ENCODE results near the gene ALDH1L1. TPM values are rescaled to one million over a fixed set of nuclear protein-coding genes. Genes with fewer than 3 reads are reported as not detected.
"Not testable (repeated sequence)": the region's sequence is repeated elsewhere in the genome, so short reads cannot be mapped to it uniquely, and the experiment has no call there.

Gene ALDH1L1
- total and polyA plus RNA-seq, 2 of the 13 experiments (the other 11 are each of a cell fraction or from before 2014, with no cell fraction given): 11.2 to 28.7 TPM

GRCh38 chr3:126096274-126096673 is 84.1 kb downstream of the ALDH1L1 start:
- H3K4me3 ChIP-seq (replicated peaks in 1 of 3; ENCODE audit: insufficient read depth in 1 of 3, low read depth in 2 of 3, low read length in 3 of 3); H3K4me2 ChIP-seq (ENCODE audit: low read depth, low read length); H3K27ac ChIP-seq (ENCODE audit: extremely low read length, insufficient read depth, low read length); ATAC-seq; H2AFZ ChIP-seq (ENCODE audit: low read length); H3K79me2 ChIP-seq (ENCODE audit: insufficient read depth, low read length); in situ Hi-C loops (cut with HindIII; ENCODE audit: extremely low pct_ligation_motif_present, low pct_unique_long_range_greater_than_20kb); H3K27me3 ChIP-seq (ENCODE audit: control insufficient read depth in 1 of 2, insufficient read depth in 2 of 2, low read length in 2 of 2); H3K9ac ChIP-seq (ENCODE audit: insufficient read depth, low read depth, low read length); CTCF ChIA-PET (ENCODE audit: low intra/inter-chr PET ratio, low total read pairs); DNase-seq (ENCODE audit: low spot score); H4K20me1 ChIP-seq (ENCODE audit: insufficient read depth, low read length); H3K36me3 ChIP-seq (replicated peaks in 1 of 2; ENCODE audit: control insufficient read depth in 1 of 2, insufficient read depth in 2 of 2, low read length in 2 of 2); BruUV-seq (replicated peaks); H3K4me1 ChIP-seq (ENCODE audit: insufficient read depth, low read length); intact Hi-C loops (cut with micrococcal nuclease; ENCODE audit: unreplicated experiment); FAIRE-seq: not testable (repeated sequence)
- TF ChIP-seq ZNF816 (CRISPR knock-in tag; IDR thresholded peaks at IDR 0.05; ENCODE audit: borderline replicate concordance): peak; percentile 92
- WGBS (ENCODE audit: low lambda C conversion rate): 25% methylated on average over 5 of the region's 6 CpGs
- POLR2A ChIA-PET: interaction anchor here (1.1 kb wide), 1 partner anchor 12 kb away, joined by 4 read pairs; the partner anchor contains the start of gene SLC41A3
- H3K9me3 ChIP-seq (ENCODE audit: low read length): peaks cover 13% of the 10 kb centered on the region; the same call in 1 of the 2 replicates

GRCh38 chr3:126092128-126092527 is 88.3 kb downstream of the ALDH1L1 start:
- BruUV-seq (replicated peaks); H3K4me2 ChIP-seq (ENCODE audit: low read depth, low read length); CTCF ChIA-PET (ENCODE audit: low intra/inter-chr PET ratio, low total read pairs): not testable (repeated sequence)

More at GRCh38 chr3:126092128-126092527, 88.3 kb downstream of the ALDH1L1 start:
- H3K27me3 ChIP-seq (ENCODE audit: control insufficient read depth in 1 of 2, insufficient read depth in 2 of 2, low read length in 2 of 2); POLR2A ChIA-PET; H3K27ac ChIP-seq (ENCODE audit: extremely low read length, insufficient read depth, low read length); H3K4me1 ChIP-seq (ENCODE audit: insufficient read depth, low read length); FAIRE-seq; in situ Hi-C loops (cut with HindIII; ENCODE audit: extremely low pct_ligation_motif_present, low pct_unique_long_range_greater_than_20kb); H3K9ac ChIP-seq (ENCODE audit: insufficient read depth, low read depth, low read length); intact Hi-C loops (cut with micrococcal nuclease; ENCODE audit: unreplicated experiment); H3K4me3 ChIP-seq (replicated peaks in 1 of 3; ENCODE audit: insufficient read depth in 1 of 3, low read depth in 2 of 3, low read length in 3 of 3); H4K20me1 ChIP-seq (ENCODE audit: insufficient read depth, low read length); H3K36me3 ChIP-seq (replicated peaks in 1 of 2; ENCODE audit: control insufficient read depth in 1 of 2, insufficient read depth in 2 of 2, low read length in 2 of 2); H2AFZ ChIP-seq (ENCODE audit: low read length); H3K79me2 ChIP-seq (ENCODE audit: insufficient read depth, low read length); ATAC-seq; DNase-seq (ENCODE audit: low spot score): not testable (repeated sequence)
- TF ChIP-seq ZNF761 (CRISPR knock-in tag; conservative IDR thresholded peaks at IDR 0.05): peak; percentile 99
- peaks cover 35% of the 10 kb centered on the region for H3K9me3 ChIP-seq (ENCODE audit: low read length)
- 26% methylated on average over 3 of the region's 5 CpGs for WGBS (ENCODE audit: low lambda C conversion rate)

All from HepG2 (cell line).